GM10266 (cell line): ENCODE results near the gene TIGD6.

ENCODE experiments used
- DNase-seq: peaks from one replicate; pipeline ENCODE4 v3.0.0; 2012; ENCODE audit errors: extremely low spot score
- TF ChIP-seq, protein P1 (sequence below): IDR thresholded peaks from 2 replicates; pipeline ENCODE4 v1.5.1; 2012; ENCODE audit warnings: mild to moderate bottlenecking, low read depth; ENCODE audit not compliant: control insufficient read depth, insufficient read depth; ENCODE audit errors: missing control alignments

TIGD6 gene

DNA sequence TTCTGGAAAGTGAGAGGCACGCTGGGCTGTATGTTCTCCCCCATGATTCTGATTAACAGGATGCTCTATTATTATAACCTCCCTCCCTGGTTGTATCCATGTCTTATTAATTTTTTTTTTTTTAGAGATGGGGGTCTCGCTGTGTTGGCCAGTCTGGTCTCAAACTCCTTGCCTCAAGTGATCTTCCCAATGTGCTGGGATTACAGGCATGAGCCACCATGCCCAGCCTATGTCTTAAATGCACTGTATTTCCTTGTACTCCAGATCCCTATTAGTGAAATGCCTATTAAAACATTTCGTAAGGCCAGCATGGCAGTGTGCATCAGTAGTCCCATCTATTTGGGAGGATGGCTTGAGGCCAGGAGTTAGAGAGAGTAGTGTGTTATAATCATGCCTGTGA, 7.0 kb downstream of the TIGD6 start:
- TF ChIP-seq, protein P1, sequence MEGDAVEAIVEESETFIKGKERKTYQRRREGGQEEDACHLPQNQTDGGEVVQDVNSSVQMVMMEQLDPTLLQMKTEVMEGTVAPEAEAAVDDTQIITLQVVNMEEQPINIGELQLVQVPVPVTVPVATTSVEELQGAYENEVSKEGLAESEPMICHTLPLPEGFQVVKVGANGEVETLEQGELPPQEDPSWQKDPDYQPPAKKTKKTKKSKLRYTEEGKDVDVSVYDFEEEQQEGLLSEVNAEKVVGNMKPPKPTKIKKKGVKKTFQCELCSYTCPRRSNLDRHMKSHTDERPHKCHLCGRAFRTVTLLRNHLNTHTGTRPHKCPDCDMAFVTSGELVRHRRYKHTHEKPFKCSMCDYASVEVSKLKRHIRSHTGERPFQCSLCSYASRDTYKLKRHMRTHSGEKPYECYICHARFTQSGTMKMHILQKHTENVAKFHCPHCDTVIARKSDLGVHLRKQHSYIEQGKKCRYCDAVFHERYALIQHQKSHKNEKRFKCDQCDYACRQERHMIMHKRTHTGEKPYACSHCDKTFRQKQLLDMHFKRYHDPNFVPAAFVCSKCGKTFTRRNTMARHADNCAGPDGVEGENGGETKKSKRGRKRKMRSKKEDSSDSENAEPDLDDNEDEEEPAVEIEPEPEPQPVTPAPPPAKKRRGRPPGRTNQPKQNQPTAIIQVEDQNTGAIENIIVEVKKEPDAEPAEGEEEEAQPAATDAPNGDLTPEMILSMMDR, result no peak
- DNase-seq, result no peak

DNA sequence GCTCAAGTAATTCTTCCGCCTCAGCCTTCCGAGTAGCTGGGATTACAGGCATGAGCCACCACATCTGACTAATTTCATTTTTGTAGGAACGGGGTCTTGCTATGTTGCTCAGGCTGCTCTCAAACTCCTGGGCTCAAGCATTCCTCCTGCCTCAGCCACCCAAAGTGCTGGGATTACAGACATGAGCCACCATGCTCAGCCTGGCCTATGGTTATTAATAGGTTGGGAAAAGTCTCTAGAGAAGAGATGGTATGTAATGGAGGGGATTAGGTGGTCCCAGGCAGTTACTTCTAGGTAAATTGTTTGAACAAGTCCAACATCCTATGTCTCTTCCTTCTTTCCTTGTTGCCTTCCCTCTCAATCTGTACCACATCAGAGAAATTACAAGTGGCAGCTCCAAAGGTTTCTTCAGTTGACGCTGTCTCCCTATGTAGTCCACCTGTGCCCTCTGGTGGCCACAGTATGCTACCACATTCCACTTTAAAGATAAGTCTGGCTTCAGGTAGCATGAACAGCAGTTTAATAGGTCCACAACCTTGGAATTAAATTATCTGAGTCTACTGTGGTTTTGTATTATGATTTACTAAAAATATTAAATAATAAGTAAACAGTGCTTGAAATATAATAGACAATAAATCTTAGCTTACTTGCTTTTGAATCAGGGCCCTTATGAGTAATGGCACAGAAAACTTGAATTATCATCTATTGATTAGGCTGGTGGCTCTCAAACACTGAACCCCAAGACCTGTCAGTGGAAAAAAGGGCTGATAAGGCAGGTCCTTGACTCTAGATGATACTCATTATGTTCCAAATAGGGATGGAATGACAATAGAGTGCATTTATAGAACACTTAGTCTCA, 9.7 kb downstream of the TIGD6 start:
- TF ChIP-seq, protein P1, result peak; percentile 89
- DNase-seq, result peak; percentile 64

DNA sequence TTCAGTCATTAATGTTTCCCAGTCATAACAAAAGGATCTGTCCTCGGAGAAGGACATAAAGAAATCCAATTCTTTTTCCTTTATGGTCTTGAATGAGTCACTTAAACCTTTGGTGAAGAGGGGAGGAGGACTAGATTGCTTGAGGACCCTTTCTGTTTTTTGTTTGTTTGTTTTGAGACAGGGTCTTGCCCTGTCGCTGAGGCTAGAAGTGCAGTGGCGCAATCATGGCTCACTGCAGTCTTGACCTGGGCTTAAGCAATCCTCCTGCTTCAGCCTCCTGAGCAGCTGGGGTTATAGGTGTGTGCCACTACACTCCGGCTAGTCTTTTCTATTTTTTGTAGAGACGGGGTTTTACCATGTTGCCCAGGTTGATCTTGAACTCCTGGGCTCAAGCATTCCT, 12.3 kb downstream of the TIGD6 start:
- TF ChIP-seq, protein P1, result no peak
- no peak for DNase-seq

DNA sequence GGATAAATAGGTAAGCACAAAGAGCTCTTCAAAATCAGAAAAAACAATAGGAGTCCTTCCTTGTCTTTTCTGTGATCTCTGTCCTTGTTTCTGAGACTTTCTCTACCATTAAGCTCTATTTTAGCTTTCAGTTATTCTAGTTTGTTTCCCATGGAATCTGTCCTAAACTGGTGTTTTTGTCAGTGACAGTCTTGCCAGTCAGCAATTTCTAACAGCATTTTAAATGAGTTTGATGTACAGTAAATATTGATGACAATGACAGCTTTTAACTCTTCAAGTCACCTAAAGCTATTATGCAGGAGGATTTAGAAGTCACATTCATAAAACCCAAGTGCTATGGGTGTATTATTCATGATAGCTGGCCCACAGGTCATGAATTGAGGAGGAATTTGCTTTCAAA, 17.9 kb downstream of the TIGD6 start:
- TF ChIP-seq, protein P1, result no peak
- no peak for DNase-seq

DNA sequence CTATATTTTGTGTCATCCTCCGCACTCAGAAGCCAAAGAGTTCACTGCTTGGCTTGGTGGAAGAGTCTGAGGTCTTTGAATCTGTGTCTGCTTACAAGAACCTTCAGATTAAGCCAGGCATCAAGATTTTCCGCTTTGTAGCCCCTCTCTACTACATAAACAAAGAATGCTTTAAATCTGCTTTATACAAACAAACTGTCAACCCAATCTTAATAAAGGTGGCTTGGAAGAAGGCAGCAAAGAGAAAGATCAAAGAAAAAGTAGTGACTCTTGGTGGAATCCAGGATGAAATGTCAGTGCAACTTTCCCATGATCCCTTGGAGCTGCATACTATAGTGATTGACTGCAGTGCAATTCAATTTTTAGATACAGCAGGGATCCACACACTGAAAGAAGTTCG, 19.2 kb downstream of the TIGD6 start:
- TF ChIP-seq, protein P1, result no peak
- DNase-seq, result no peak

DNA sequence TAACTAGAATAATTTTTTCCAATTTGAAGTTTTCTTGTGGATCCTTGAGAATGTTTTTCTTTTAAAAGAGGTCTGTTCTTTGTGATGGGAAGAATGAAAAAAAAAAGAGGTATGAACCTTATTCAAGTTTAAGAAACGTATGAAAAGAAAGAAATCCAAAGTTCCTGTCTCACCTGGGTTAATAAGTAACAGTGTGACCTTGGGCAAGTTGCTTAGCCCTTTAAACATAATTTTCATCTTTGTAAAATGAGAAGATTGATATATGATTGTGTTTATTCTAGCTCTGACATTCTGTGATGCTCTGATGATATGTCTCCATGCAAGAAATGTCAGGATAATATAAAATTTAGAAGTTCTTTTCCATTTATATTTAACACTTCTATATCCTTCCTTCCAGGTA, 20.6 kb downstream of the TIGD6 start:
- TF ChIP-seq, protein P1, result no peak
- no peak for DNase-seq

DNA sequence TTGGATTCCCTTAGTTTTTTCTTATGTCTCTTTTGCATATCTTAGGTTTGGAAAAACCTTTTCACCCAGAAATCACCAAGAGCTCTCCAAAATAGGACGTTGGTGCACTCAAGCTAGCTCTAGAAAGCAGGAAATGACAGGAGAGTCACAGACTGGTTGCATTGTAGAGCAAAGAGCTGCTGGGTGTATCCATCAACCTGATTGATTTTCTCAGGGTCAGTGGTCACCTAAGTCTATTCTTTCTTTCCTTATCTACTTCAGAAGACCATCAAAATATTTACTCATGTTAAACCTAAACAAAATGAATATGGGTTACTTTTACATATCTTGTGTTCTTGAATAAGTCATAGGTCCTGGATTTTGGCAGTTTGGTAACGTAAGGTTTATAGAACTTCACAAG, 25.0 kb downstream of the TIGD6 start:
- no peak for DNase-seq
- TF ChIP-seq, protein P1, result no peak
